GM13976 (cell line): Measurements from ENCODE around the gene PXK.

Experiments used
- DNase-seq: peaks from one replicate; pipeline ENCODE4 v3.0.0; 2012; ENCODE audit warnings: low spot score
- in situ Hi-C: fragments of 300-500 bp; cut with MboI; formaldehyde crosslinking; loops from one replicate; pipeline ENCODE4 v1.12.0; 2022; ENCODE audit warnings: low sequenced_read_pairs, mixed read lengths, inconsistent platforms; ENCODE audit not compliant: unreplicated experiment
- TF ChIP-seq, protein P1 (sequence below): IDR thresholded peaks from 2 replicates; pipeline ENCODE4 v1.5.1; 2012; ENCODE audit warnings: borderline replicate concordance, mild to moderate bottlenecking; ENCODE audit not compliant: insufficient read depth; ENCODE audit errors: extremely low read depth, missing control alignments, control extremely low read depth

PXK gene

DNA sequence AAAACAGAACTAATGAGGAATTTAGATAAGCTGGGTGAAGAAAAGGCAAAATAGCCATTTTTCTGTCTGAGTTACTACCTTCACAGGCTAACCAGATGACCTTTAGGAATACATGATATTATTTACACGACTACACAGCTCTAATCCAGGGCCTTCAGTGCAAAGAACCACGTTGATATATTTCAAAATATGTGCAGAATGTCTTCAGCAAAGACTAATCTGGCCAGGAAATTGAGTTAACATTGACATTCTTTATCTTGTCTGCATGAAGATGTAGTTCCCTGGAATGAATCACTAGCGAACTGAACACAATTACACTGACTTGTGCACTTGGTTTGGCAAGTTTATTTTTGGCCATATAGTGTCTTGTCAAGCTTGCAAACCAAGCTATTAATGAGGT is 59.5 kb downstream of the PXK start:
- no peak for DNase-seq
- in situ Hi-C loops = no loop called here
- TF ChIP-seq, protein P1, sequence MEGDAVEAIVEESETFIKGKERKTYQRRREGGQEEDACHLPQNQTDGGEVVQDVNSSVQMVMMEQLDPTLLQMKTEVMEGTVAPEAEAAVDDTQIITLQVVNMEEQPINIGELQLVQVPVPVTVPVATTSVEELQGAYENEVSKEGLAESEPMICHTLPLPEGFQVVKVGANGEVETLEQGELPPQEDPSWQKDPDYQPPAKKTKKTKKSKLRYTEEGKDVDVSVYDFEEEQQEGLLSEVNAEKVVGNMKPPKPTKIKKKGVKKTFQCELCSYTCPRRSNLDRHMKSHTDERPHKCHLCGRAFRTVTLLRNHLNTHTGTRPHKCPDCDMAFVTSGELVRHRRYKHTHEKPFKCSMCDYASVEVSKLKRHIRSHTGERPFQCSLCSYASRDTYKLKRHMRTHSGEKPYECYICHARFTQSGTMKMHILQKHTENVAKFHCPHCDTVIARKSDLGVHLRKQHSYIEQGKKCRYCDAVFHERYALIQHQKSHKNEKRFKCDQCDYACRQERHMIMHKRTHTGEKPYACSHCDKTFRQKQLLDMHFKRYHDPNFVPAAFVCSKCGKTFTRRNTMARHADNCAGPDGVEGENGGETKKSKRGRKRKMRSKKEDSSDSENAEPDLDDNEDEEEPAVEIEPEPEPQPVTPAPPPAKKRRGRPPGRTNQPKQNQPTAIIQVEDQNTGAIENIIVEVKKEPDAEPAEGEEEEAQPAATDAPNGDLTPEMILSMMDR = no peak

DNA sequence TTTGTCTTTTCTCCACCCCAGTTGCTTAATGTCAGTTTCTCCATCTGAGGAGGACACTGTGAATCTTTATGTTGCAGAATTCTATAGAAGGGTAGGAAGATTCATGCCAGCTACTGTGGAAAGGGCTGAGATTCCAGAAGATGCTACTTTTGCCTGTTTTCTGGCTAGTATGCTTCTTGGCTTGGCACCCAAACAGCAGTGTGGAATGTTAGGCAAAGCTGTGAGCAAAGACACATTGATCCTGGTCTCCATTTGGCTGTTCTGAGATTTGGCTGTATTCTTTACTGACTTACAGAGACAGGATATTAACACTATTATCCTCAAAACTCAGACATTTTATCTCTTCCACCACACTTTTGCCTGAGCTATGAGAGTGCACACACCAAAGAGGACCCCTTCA is 61.6 kb downstream of the PXK start:
- no peak for DNase-seq
- in situ Hi-C loops = no loop called here
- TF ChIP-seq, protein P1 = no peak

DNA sequence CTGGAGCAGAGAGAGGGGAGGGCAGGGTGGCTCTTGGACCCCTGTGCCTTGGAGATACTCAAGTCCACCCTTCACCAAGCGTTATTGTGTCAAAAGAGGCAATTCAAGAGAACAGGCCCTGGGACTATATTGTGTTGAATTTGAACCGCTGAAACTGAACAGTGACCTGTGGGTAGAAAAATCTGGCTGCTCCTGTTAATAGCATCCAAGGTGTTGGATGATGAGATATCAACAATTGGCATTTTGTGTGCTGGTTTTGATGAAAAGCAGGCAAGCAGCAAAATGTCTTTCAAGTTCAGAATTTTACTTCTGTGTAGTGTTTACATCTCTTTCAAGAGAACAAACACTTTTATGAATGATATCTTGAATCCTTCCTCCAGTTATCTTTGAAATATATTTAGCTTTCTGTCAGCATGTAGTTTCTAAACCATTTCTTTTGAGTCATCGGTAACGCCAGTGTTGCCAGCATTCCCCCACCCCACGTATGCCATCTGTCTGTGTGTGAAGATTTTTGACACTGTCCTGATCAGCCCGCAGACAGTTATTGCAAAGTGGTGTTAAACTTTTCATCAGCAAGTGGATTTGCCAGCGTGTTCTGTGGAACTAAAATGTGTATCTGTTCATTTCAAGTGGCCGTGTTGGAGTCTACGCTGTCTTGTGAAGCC is 66.1 kb downstream of the PXK start:
- no peak for DNase-seq
- in situ Hi-C loops = no loop called here
- TF ChIP-seq, protein P1 = no peak

DNA sequence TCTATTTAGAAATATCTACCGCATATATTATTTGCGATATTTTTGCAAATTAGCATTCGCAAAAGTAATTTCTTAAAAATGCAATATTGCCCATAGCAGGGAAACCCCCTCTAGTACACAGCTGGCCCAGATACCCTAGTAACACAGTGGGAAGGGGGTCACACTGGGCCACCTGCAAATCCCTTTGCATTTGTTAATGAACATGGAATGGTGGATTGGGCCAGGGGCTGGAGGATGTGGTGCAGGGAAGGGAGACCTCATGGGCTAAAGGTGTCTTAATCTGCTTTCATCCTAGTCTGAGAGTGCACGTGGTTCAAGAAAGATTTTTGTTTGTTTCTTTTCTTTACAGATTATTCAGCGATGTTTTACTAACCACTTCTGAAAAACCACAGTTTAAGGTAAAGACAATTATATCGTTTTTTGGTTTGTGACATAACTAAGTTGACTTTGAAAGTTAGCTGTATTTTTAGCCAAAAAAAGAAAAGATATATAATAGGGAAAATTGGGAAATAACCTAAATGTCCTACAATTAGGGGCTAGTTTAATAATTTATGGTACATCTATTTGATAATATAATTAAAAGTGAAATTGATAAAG is 70.9 kb downstream of the PXK start:
- in situ Hi-C loops = no loop called here
- TF ChIP-seq, protein P1 = no peak
- no peak for DNase-seq

DNA sequence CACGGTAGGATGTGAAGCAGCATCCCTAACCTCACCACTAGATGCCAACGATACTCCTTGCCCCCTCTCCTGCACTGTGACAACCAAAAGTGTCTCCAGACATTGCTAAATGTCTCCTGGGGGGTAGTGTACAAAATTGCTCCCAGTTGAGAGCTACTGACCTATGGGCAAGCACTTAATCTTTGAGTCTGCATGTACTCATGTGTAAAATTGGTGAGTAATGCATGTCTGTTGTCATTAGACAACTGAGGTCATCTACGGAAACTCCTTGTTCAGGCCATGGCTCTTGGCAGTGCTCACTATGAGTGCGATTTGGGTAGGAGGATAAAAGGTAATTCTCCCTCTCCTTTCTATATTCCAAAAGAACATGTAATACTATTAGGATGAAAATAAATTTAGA is 71.7 kb downstream of the PXK start:
- TF ChIP-seq, protein P1 = no peak
- no peak for DNase-seq
- in situ Hi-C loops = no loop called here

DNA sequence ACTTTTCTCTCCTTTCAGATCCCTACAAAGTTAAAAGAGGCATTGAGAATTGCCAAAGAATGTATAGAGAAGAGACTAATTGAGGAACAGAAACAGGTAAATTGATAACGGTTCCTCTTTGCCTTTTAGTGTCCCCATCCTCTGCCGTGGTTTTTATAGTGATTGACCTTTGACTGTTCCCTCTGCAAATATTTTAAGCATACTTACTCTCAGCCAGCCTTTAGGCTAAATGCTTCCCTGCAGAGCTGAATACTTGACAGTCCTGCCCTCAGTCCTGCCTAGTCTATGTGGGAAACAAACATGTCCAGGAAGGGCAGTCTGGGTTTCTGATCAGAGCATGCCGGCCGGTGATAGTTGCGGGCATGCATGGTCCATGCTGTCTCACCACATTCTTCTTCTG is 76.2 kb downstream of the PXK start:
- TF ChIP-seq, protein P1 = no peak
- no peak for DNase-seq
- in situ Hi-C loops = no loop called here

DNA sequence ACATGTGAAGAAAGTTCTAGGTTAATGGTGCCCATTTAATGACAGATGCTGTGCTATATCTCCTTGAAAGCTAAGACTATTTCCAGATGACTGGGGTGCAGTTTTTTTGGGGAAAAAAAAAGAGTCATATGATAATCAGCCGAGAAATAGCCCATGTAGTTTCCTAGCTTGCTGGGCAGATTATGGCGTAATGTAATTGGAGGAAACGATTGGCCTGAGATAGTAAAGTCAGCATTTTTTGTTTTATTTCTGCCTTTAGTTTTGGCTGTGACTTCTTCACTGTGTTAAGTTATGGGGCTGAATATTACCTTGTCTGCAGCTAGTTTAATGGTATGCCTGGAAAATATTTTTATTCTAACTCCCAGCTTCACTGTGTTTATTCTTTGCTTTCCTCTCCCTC is 77.0 kb downstream of the PXK start:
- no peak for DNase-seq
- TF ChIP-seq, protein P1 = no peak
- in situ Hi-C loops = no loop called here
